K562 (cell line): ENCODE results near the gene SIGLEC15. TPM values are rescaled to one million over a fixed set of nuclear protein-coding genes. Genes with fewer than 3 reads are reported as not detected.

Experiments used
- ATAC-seq: fragments of 200-7000 bp; cut with Tn5 transposase; 3 replicates; pipeline ENCODE4 v1.9.1; 2020; ENCODE audit warnings: moderate library complexity
- BruUV-seq: library from RNA; stranded (reverse); fragments of 400-500 nt; replicated peaks from 2 replicates; lab custom pipeline; 2021; lab: Mats Ljungman, UMichigan
- CTCF ChIA-PET: fragments of 300-600 bp; formaldehyde crosslinking; extraction: SDS; loops from one replicate; lab custom pipeline; 2021; ENCODE audit warnings: low intra/inter-chr PET ratio; lab: Yijun Ruan, JAX
- POLR2A ChIA-PET: fragments of 300-600, 350-650 bp; sonication (Branson Sonifier 250); formaldehyde crosslinking; extraction: SDS; loops from one replicate; lab custom pipeline; 2021; ENCODE audit warnings: antibody characterized with exemption, inconsistent platforms; lab: Yijun Ruan, JAX
- DNase-seq, 4 experiments: peaks; one replicate each; pipeline versions ENCODE4 v3.0.0 to v3.0.0-alpha.2; 2011 to 2018; ENCODE audit warnings: low spot score in 3 of 4, mixed read lengths in 3 of 4; ENCODE audit errors: extremely low read depth in 1 of 4
- FAIRE-seq: peaks from 2 replicates; lab custom pipeline; 2011; peaks lifted over from hg19 to GRCh38; lab: Jason Lieb, UNC
- H2AFZ ChIP-seq: 2 replicates; pipeline ENCODE4 v1.6.0; 2011; ENCODE audit warnings: low read depth, low read length, control low read depth, inconsistent platforms
- H3K27ac ChIP-seq: fragments of 200-600 bp; 3 replicates; pipeline ENCODE4 v1.8.0; 2011; ENCODE audit warnings: low read depth, mild to moderate bottlenecking, control low read depth, inconsistent platforms, low read length, moderate library complexity, mixed read lengths; ENCODE audit errors: extremely low read depth
- H3K27me3 ChIP-seq, 2 experiments: fragments of 300-600 bp in 1 of 2; 2 replicates in 1 of 2; 3 replicates in 1 of 2; pipeline versions ENCODE4 v1.6.0 to v1.8.0; 2011; ENCODE audit warnings: inconsistent platforms in 2 of 2, low read length in 2 of 2, mild to moderate bottlenecking in 1 of 2, mixed read lengths in 1 of 2, moderate library complexity in 1 of 2; ENCODE audit not compliant: control insufficient read depth in 2 of 2, insufficient read depth in 2 of 2
- H3K36me3 ChIP-seq: fragments of 300-600 bp; 3 replicates; pipeline ENCODE4 v1.8.0; 2011; ENCODE audit warnings: mild to moderate bottlenecking, low read length, inconsistent platforms; ENCODE audit not compliant: control insufficient read depth, insufficient read depth
- H3K4me1 ChIP-seq, 2 experiments: fragments of 200-600 bp in 1 of 2; replicated peaks in 1 of 2; 2 replicates in 1 of 2; 3 replicates in 1 of 2; pipeline versions ENCODE4 v1.5.1 to v1.8.0; 2011; ENCODE audit warnings: inconsistent platforms in 2 of 2, low read length in 2 of 2, mild to moderate bottlenecking in 1 of 2, mixed read lengths in 1 of 2, moderate library complexity in 1 of 2; ENCODE audit not compliant: control insufficient read depth in 2 of 2, insufficient read depth in 2 of 2
- H3K4me2 ChIP-seq: 2 replicates; pipeline ENCODE4 v1.6.1; 2011; ENCODE audit warnings: low read length, control low read depth, inconsistent platforms, mixed read lengths; ENCODE audit not compliant: insufficient read depth
- H3K4me3 ChIP-seq: fragments of 200-600 bp; sonication (generic), shearing (Covaris generic); 2 replicates; pipeline ENCODE4 v1.5.1; 2016; ENCODE audit warnings: control low read depth, inconsistent platforms
- H3K79me2 ChIP-seq: fragments of 200-600 bp; 3 replicates; pipeline ENCODE4 v1.8.0; 2011; ENCODE audit warnings: low read length, inconsistent platforms; ENCODE audit not compliant: control insufficient read depth, insufficient read depth
- H3K9ac ChIP-seq, 2 experiments: 2 replicates each; pipeline versions ENCODE4 v1.6.0 to v1.6.1; 2011; ENCODE audit warnings: low read depth in 2 of 2, low read length in 2 of 2, control low read depth in 1 of 2, inconsistent platforms in 1 of 2, mild to moderate bottlenecking in 1 of 2, mixed read lengths in 1 of 2; ENCODE audit not compliant: insufficient read depth in 1 of 2
- H3K9me1 ChIP-seq: one replicate; pipeline ENCODE4 v1.6.0; 2011; ENCODE audit warnings: inconsistent platforms, mild to moderate bottlenecking, low read length, moderate library complexity; ENCODE audit not compliant: control insufficient read depth, insufficient read depth
- H3K9me3 ChIP-seq: replicated peaks from 2 replicates; pipeline ENCODE4 v1.5.1; 2011; ENCODE audit warnings: low read depth, low read length, inconsistent platforms; ENCODE audit not compliant: control insufficient read depth, insufficient read depth
- H4K20me1 ChIP-seq: replicated peaks from 2 replicates; pipeline ENCODE4 v1.6.1; 2011; ENCODE audit warnings: low read length, inconsistent platforms, mixed read lengths; ENCODE audit not compliant: control insufficient read depth, insufficient read depth
- ELF2 ChIP-seq: fragments of 250-450 bp; sonication (Bioruptor Pico); IDR thresholded peaks from 2 replicates; pipeline ENCODE4 v1.5.0; 2021; ENCODE audit warnings: mild to moderate bottlenecking
- GTF2E2 ChIP-seq: fragments of 200-800 bp; sonication (Bioruptor generic); IDR thresholded peaks from 2 replicates; pipeline ENCODE4 v1.6.1; 2016; ENCODE audit warnings: missing genetic modification characterization, missing compliant biosample characterization
- MBD2 ChIP-seq: sonication (generic); IDR thresholded peaks from 2 replicates; pipeline ENCODE4 v1.6.1; 2016; ENCODE audit warnings: low read depth, borderline replicate concordance
- PPARD ChIP-seq: fragments of 250-450 bp; sonication (Bioruptor Pico); IDR thresholded peaks from 2 replicates; pipeline ENCODE4 v1.8.0; 2022; ENCODE audit warnings: inconsistent platforms, mild to moderate bottlenecking, moderate library complexity
- YY1 ChIP-seq, 3 experiments: IDR thresholded peaks; 2 replicates each; pipeline ENCODE4 v1.6.1; 2011; ENCODE audit warnings: low read length in 2 of 3, mild to moderate bottlenecking in 2 of 3, moderate library complexity in 2 of 3, borderline replicate concordance in 1 of 3, control low read depth in 1 of 3, low read depth in 1 of 3; ENCODE audit not compliant: insufficient read depth in 3 of 3, insufficient replicate concordance in 2 of 3, control insufficient read depth in 1 of 3, insufficient read length in 1 of 3; ENCODE audit errors: extremely low read depth in 1 of 3
- ZKSCAN8 ChIP-seq: fragments of 200-800 bp; sonication (Bioruptor generic); IDR thresholded peaks from 2 replicates; pipeline ENCODE4 v1.6.1; 2016; ENCODE audit warnings: missing genetic modification characterization, missing compliant biosample characterization
- ZNF140 ChIP-seq: fragments of 250-450 bp; sonication (Bioruptor Pico); IDR thresholded peaks from 2 replicates; pipeline ENCODE4 v1.8.0; 2021; ENCODE audit warnings: moderate library complexity, mild to moderate bottlenecking, inconsistent platforms
- ZNF449 ChIP-seq: fragments of 250-450 bp; sonication (Bioruptor Pico); IDR thresholded peaks from 2 replicates; pipeline ENCODE4 v1.8.0; 2022; ENCODE audit warnings: moderate library complexity, mild to moderate bottlenecking, inconsistent platforms
- WGBS: fragments of 100-300 bp; shearing (Covaris generic); methylation state at CpG from one replicate; pipeline ENCODE4 v1.1.6; 2016; ENCODE audit warnings: low coverage, mixed read lengths; ENCODE audit not compliant: insufficient coverage; ENCODE audit errors: missing lambda C conversion rate; 5-methylcytosine and 5-hydroxymethylcytosine counted together
- in situ Hi-C: fragments of 300-500 bp; cut with MboI; formaldehyde crosslinking; loops from 4 replicates; pipeline ENCODE4 v1.15.0; 2018; ENCODE audit warnings: inconsistent platforms, mixed read lengths
- intact Hi-C: fragments of 100-400 bp; cut with micrococcal nuclease; formaldehyde crosslinking; loops from 2 replicates; pipeline ENCODE4 v1.14.2; 2022
- polyA plus RNA-seq, 8 experiments: library from polyadenylated mRNA; depleted of rRNA in 4 of 8; stranded (reverse) in 5 of 8; unstranded in 3 of 8; fragments of >200 nt; fragmentation: Nextera tagmentation in 2 of 8; fragmentation: Illumina TruSeq in 1 of 8; extraction: Ambion mirVana in 2 of 8; extraction: Trizol in 1 of 8; gene quantifications; 2 replicates each; pipeline versions ENCODE4 v1.2.1 to v1.2.3, GENCODE V29; 2011 to 2014; ENCODE audit warnings: inconsistent platforms in 1 of 8, missing spikeins in 1 of 8
- total RNA-seq, 7 experiments: library from RNA; depleted of rRNA in 6 of 7; stranded (reverse); fragments of >200 nt in 6 of 7; fragmentation: Illumina TruSeq in 2 of 7; extraction: Trizol in 2 of 7; gene quantifications; 2 replicates each; pipeline versions ENCODE4 v1.2.1 to v1.2.3, GENCODE V29; 2011 to 2021; ENCODE audit warnings: low replicate concordance in 1 of 7
- TF ChIP-seq, protein P1 (sequence below): sonication (generic); formaldehyde crosslinking; IDR thresholded peaks from 2 replicates; pipeline ENCODE4 v1.5.0; 2020; ENCODE audit warnings: missing genetic modification reagents
- TF ChIP-seq, protein P2 (sequence below): IDR thresholded peaks from 2 replicates; pipeline ENCODE4 v1.6.1; 2011; ENCODE audit warnings: borderline replicate concordance, low read depth, mild to moderate bottlenecking, moderate library complexity, low read length; ENCODE audit not compliant: insufficient read depth, poor library complexity, severe bottlenecking

Gene SIGLEC15
- total and polyA plus RNA-seq, 9 of the 15 experiments (the other 6 are each of a cell fraction or from before 2014, with no cell fraction given), result not detected

DNA sequence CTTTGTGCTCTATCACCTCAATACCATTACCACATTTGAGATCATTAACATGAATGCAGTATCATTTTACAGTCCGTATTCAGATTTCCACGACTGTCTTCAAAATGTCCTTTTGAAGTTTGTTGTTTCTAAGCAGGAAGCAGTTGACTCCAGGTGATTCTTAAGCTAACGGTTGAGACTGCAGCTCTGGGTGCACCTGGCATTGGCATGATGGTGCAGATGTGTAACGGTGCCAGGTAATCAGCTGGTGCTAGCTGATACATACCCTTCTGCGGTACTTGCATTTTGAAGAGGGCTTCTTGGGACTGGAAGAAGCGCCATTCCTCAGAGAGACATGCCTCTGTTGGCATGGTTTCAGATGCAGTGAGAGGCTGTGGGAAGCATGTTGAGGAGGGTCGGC, 19.5 kb downstream of the SIGLEC15 start:
- no peaks in the 10 kb centered on the region for H4K20me1 ChIP-seq
- no peak for DNase-seq
- POLR2A ChIA-PET, result interaction anchor here (0.6 to 1.2 kb wide), 2 partner anchors 29 to 33 kb away, joined by 3 to 5 read pairs; no protein-coding TSS in a partner anchor
- in situ Hi-C loops (no loop called here), intact Hi-C loops (no loop called here)
- no peak overlapping the region for H3K4me3 ChIP-seq
- no peak for TF ChIP-seq YY1 (IDR thresholded peaks at IDR 0.05; ENCODE audit: borderline replicate concordance in 1 of 3, control insufficient read depth in 1 of 3, extremely low read depth in 1 of 3, insufficient read depth in 3 of 3, insufficient read length in 1 of 3, insufficient replicate concordance in 2 of 3, low read depth in 1 of 3, low read length in 2 of 3)
- TF ChIP-seq ZNF140 (CRISPR knock-in tag), result no peak
- TF ChIP-seq ZKSCAN8 (CRISPR knock-in tag), result no peak
- no peak for TF ChIP-seq PPARD (CRISPR knock-in tag)
- H3K27me3 ChIP-seq, result no peaks in the 10 kb centered on the region
- BruUV-seq, result no TSS peak
- H3K79me2 ChIP-seq, result no peaks in the 10 kb centered on the region
- H3K4me2 ChIP-seq, result no peak overlapping the region
- no peak overlapping the region for H2AFZ ChIP-seq
- no peak overlapping the region for H3K9ac ChIP-seq
- peaks cover 5% of the 10 kb centered on the region; the same call in 1 of the 3 replicates for H3K36me3 ChIP-seq
- FAIRE-seq, result no peak
- peaks cover 0 to 7% of the 10 kb centered on the region in 2 experiments; a peak in 1 of 5 replicates for H3K4me1 ChIP-seq
- no peaks in the 10 kb centered on the region for H3K9me1 ChIP-seq
- 49% methylated on average over 4 of the region's 7 CpGs for WGBS
- no peaks in the 10 kb centered on the region for H3K9me3 ChIP-seq
- CTCF ChIA-PET, result no interaction called here
- no peak overlapping the region for H3K27ac ChIP-seq
- ATAC-seq, result no peak

- in situ Hi-C loops, result no loop called here
- 36% methylated on average over 4 of the region's 8 CpGs for WGBS
- TF ChIP-seq, protein P1, sequence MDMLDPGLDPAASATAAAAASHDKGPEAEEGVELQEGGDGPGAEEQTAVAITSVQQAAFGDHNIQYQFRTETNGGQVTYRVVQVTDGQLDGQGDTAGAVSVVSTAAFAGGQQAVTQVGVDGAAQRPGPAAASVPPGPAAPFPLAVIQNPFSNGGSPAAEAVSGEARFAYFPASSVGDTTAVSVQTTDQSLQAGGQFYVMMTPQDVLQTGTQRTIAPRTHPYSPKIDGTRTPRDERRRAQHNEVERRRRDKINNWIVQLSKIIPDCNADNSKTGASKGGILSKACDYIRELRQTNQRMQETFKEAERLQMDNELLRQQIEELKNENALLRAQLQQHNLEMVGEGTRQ (CRISPR knock-in tag), result no peak
- TF ChIP-seq, protein P2, sequence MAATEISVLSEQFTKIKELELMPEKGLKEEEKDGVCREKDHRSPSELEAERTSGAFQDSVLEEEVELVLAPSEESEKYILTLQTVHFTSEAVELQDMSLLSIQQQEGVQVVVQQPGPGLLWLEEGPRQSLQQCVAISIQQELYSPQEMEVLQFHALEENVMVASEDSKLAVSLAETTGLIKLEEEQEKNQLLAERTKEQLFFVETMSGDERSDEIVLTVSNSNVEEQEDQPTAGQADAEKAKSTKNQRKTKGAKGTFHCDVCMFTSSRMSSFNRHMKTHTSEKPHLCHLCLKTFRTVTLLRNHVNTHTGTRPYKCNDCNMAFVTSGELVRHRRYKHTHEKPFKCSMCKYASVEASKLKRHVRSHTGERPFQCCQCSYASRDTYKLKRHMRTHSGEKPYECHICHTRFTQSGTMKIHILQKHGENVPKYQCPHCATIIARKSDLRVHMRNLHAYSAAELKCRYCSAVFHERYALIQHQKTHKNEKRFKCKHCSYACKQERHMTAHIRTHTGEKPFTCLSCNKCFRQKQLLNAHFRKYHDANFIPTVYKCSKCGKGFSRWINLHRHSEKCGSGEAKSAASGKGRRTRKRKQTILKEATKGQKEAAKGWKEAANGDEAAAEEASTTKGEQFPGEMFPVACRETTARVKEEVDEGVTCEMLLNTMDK, result no peak
- TF ChIP-seq MBD2 (no peak), GTF2E2 (tag) (no peak), ELF2 (CRISPR knock-in tag) (no peak), ZNF449 (CRISPR knock-in tag) (no peak)
Measured at GRCh38 chr18:45845410-45845809, 19.9 kb downstream of the SIGLEC15 start.

More at GRCh38 chr18:45845410-45845809, 19.9 kb downstream of the SIGLEC15 start:
- no peak for DNase-seq
- H3K79me2 ChIP-seq, result no peaks in the 10 kb centered on the region
- no peak for FAIRE-seq
- no peaks in the 10 kb centered on the region for H3K27me3 ChIP-seq
- no peak for ATAC-seq
- H2AFZ ChIP-seq, result no peak overlapping the region
- H3K4me2 ChIP-seq, result no peak overlapping the region
- peaks cover 0 to 7% of the 10 kb centered on the region in 2 experiments; a peak in 1 of 5 replicates for H3K4me1 ChIP-seq
- peaks cover 5% of the 10 kb centered on the region; the same call in 1 of the 3 replicates for H3K36me3 ChIP-seq
- H3K9me1 ChIP-seq, result no peaks in the 10 kb centered on the region
- no peaks in the 10 kb centered on the region for H4K20me1 ChIP-seq
- ChIA-PET POLR2A (interaction anchor here (0.6 to 1.2 kb wide), 3 partner anchors 30 to 190 kb away, joined by 3 to 5 read pairs (median 3); no protein-coding TSS in a partner anchor), CTCF (no interaction called here)
- no peak overlapping the region for H3K27ac ChIP-seq
- no peaks in the 10 kb centered on the region for H3K9me3 ChIP-seq
- intact Hi-C loops, result no loop called here
- H3K9ac ChIP-seq, result no peak overlapping the region
- no peak overlapping the region for H3K4me3 ChIP-seq
- BruUV-seq, result no TSS peak
